DOHH2 (cell line): ENCODE results near the gene GRK4.

Experiments
- H3F3A ChIP-seq: fragments of 200-600 bp; sonication (generic), shearing (Covaris generic); 2 replicates; pipeline ENCODE4 v1.6.0; 2016; ENCODE audit warnings: antibody characterized with exemption, mild to moderate bottlenecking; ENCODE audit not compliant: control insufficient read depth, insufficient read depth
- H3K27ac ChIP-seq: fragments of 200-600 bp; sonication (generic); 2 replicates; pipeline ENCODE4 v1.5.1; 2014; ENCODE audit warnings: low read depth, mild to moderate bottlenecking, low read length, moderate library complexity
- H3K27me3 ChIP-seq: fragments of 200-600 bp; sonication (generic); 2 replicates; pipeline ENCODE4 v1.6.1; 2014; ENCODE audit warnings: mild to moderate bottlenecking, low read length, mixed read lengths; ENCODE audit not compliant: control insufficient read depth
- H3K36me3 ChIP-seq: fragments of 200-600 bp; sonication (generic); 2 replicates; pipeline ENCODE4 v1.6.1; 2014; ENCODE audit warnings: mild to moderate bottlenecking, low read length, moderate library complexity, mixed read lengths; ENCODE audit not compliant: control insufficient read depth
- H3K4me1 ChIP-seq: fragments of 200-600 bp; sonication (generic); 2 replicates; pipeline ENCODE4 v1.6.1; 2014; ENCODE audit warnings: mild to moderate bottlenecking, low read length, mixed read lengths; ENCODE audit not compliant: control insufficient read depth
- H3K4me2 ChIP-seq: fragments of 200-600 bp; sonication (generic); 2 replicates; pipeline ENCODE4 v1.6.0; 2014; ENCODE audit warnings: mild to moderate bottlenecking, low read length, moderate library complexity
- H3K4me3 ChIP-seq: fragments of 200-600 bp; sonication (generic); 2 replicates; pipeline ENCODE4 v1.5.1; 2014; ENCODE audit warnings: mild to moderate bottlenecking, low read length, mixed read lengths
- H3K79me2 ChIP-seq: fragments of 200-600 bp; sonication (generic); 2 replicates; pipeline ENCODE4 v1.6.1; 2014; ENCODE audit warnings: mild to moderate bottlenecking, low read length, mixed read lengths; ENCODE audit not compliant: control insufficient read depth
- H3K9me2 ChIP-seq: fragments of 200-600 bp; sonication (generic); replicated peaks from 2 replicates; pipeline ENCODE4 v1.6.1; 2014; ENCODE audit warnings: mild to moderate bottlenecking, low read length, mixed read lengths; ENCODE audit not compliant: control insufficient read depth
- H3K9me3 ChIP-seq: fragments of 200-600 bp; sonication (generic); 2 replicates; pipeline ENCODE4 v1.6.1; 2014; ENCODE audit warnings: antibody characterized with exemption, low read length, mixed read lengths; ENCODE audit not compliant: control insufficient read depth, insufficient read depth
- H4K20me1 ChIP-seq: fragments of 200-600 bp; sonication (generic); 2 replicates; pipeline ENCODE4 v1.6.0; 2014; ENCODE audit warnings: low read depth, mild to moderate bottlenecking, antibody characterized with exemption, low read length, moderate library complexity; ENCODE audit not compliant: control insufficient read depth, insufficient read depth
- CTCF ChIP-seq: fragments of 200-600 bp; sonication (generic); IDR thresholded peaks from one replicate; pipeline ENCODE4 v1.5.1; 2014; ENCODE audit warnings: antibody characterized with exemption, mild to moderate bottlenecking, low read depth, low read length; ENCODE audit not compliant: poor library complexity, severe bottlenecking
- EZH2phosphoT487 ChIP-seq: fragments of 200-600 bp; sonication (generic); IDR thresholded peaks from 2 replicates; pipeline ENCODE4 v1.6.1; 2017; ENCODE audit warnings: borderline replicate concordance, mild to moderate bottlenecking, antibody characterized with exemption, low read length, moderate library complexity, mixed read lengths

The GRK4 gene

GRCh38 chr4:2994917-2995316 is 31.5 kb downstream of the GRK4 start:
- Histone ChIP-seq H3K79me2 (no peaks in the 10 kb centered on the region), H4K20me1 (no peaks in the 10 kb centered on the region), H3K36me3 (no peaks in the 10 kb centered on the region), H3K27ac (no peak overlapping the region), H3K4me3 (no peak overlapping the region), H3K4me1 (no peaks in the 10 kb centered on the region), H3K9me3 (no peaks in the 10 kb centered on the region), H3K9me2 (no peaks in the 10 kb centered on the region), H3K27me3 (no peaks in the 10 kb centered on the region), H3K4me2 (no peak overlapping the region), H3F3A (no peaks in the 10 kb centered on the region)
- TF ChIP-seq EZH2phosphoT487 = no peak
- no peak for TF ChIP-seq CTCF

- no peak overlapping the region for H3K4me3 ChIP-seq
- H3K4me2 ChIP-seq = no peak overlapping the region
- H3K4me1 ChIP-seq = no peaks in the 10 kb centered on the region
- no peaks in the 10 kb centered on the region for H3F3A ChIP-seq
- H3K36me3 ChIP-seq = no peaks in the 10 kb centered on the region
- no peaks in the 10 kb centered on the region for H4K20me1 ChIP-seq
- no peaks in the 10 kb centered on the region for H3K27me3 ChIP-seq
- H3K9me3 ChIP-seq = no peaks in the 10 kb centered on the region
- no peaks in the 10 kb centered on the region for H3K9me2 ChIP-seq
- TF ChIP-seq CTCF = no peak
- TF ChIP-seq EZH2phosphoT487 = no peak
- H3K27ac ChIP-seq = no peak overlapping the region
- no peaks in the 10 kb centered on the region for H3K79me2 ChIP-seq
These were observed 32.3 kb downstream of the GRK4 start for GRCh38 chr4:2995546-2996265.

- H3K9me3 ChIP-seq = no peaks in the 10 kb centered on the region
- H3K4me2 ChIP-seq = no peak overlapping the region
- no peaks in the 10 kb centered on the region for H3K36me3 ChIP-seq
- no peaks in the 10 kb centered on the region for H3K79me2 ChIP-seq
- H3K27ac ChIP-seq = no peak overlapping the region
- H3K9me2 ChIP-seq = no peaks in the 10 kb centered on the region
- no peaks in the 10 kb centered on the region for H3F3A ChIP-seq
- no peaks in the 10 kb centered on the region for H3K27me3 ChIP-seq
- H3K4me3 ChIP-seq = no peak overlapping the region
- H3K4me1 ChIP-seq = no peaks in the 10 kb centered on the region
- no peak for TF ChIP-seq CTCF
- no peak for TF ChIP-seq EZH2phosphoT487
- H4K20me1 ChIP-seq = no peaks in the 10 kb centered on the region
These were observed 33.0 kb downstream of the GRK4 start for GRCh38 chr4:2996415-2996814.

GRCh38 chr4:3007724-3008123 is 44.4 kb downstream of the GRK4 start:
- Histone ChIP-seq H4K20me1 (no peaks in the 10 kb centered on the region), H3K27ac (no peak overlapping the region), H3K9me3 (no peaks in the 10 kb centered on the region), H3K4me2 (no peak overlapping the region), H3K27me3 (peaks cover 10% of the 10 kb centered on the region), H3K4me1 (no peaks in the 10 kb centered on the region), H3K36me3 (no peaks in the 10 kb centered on the region), H3K9me2 (no peaks in the 10 kb centered on the region), H3F3A (no peaks in the 10 kb centered on the region), H3K79me2 (no peaks in the 10 kb centered on the region), H3K4me3 (no peak overlapping the region)
- TF ChIP-seq EZH2phosphoT487 (no peak), CTCF (no peak)
